ENCODE data around the gene CLRN3.

GRCh38 chr10:127836176-127836575 is 56.6 kb downstream of the CLRN3 start:
- TF ChIP-seq CTCF (IDR thresholded peaks at IDR 0.05) (no peak), POLR2A (IDR thresholded peaks at IDR 0.05) (no peak), EP300 (IDR thresholded peaks at IDR 0.05) (no peak)
